GM19463 (cell line): ENCODE measurements around the gene RXRA.

Experiments used
- ATAC-seq: cut with Tn5 transposase; IDR thresholded peaks from one replicate; pipeline ENCODE4 v1.9.1; 2021; ENCODE audit warnings: mild to moderate bottlenecking, moderate library complexity; ENCODE audit not compliant: unreplicated experiment

RXRA gene

GRCh38 chr9:134351606-134352176 is 25.4 kb downstream of the RXRA start:
- ATAC-seq, result no peak

GRCh38 chr9:134352247-134352933 is 26.1 kb downstream of the RXRA start:
- ATAC-seq, result no peak

- ATAC-seq, result no peak
Observed at GRCh38 chr9:134353539-134353938, 27.3 kb downstream of the RXRA start.

GRCh38 chr9:134355158-134355557 is 28.9 kb downstream of the RXRA start:
- no peak for ATAC-seq

GRCh38 chr9:134355561-134356279 is 29.5 kb downstream of the RXRA start:
- ATAC-seq, result no peak

GRCh38 chr9:134356496-134357470 is 30.5 kb downstream of the RXRA start:
- ATAC-seq, result no peak

GRCh38 chr9:134357631-134358025 is 31.4 kb downstream of the RXRA start:
- no peak for ATAC-seq

GRCh38 chr9:134358026-134358661 is 31.9 kb downstream of the RXRA start:
- ATAC-seq, result no peak

GRCh38 chr9:134358662-134359319 is 32.5 kb downstream of the RXRA start:
- ATAC-seq, result no peak

GRCh38 chr9:134359493-134360179 is 33.4 kb downstream of the RXRA start:
- no peak for ATAC-seq

GRCh38 chr9:134360180-134360759 is 34.0 kb downstream of the RXRA start:
- no peak for ATAC-seq

GRCh38 chr9:134360897-134361296 is 34.6 kb downstream of the RXRA start:
- no peak for ATAC-seq

GRCh38 chr9:134361426-134361825 is 35.2 kb downstream of the RXRA start:
- ATAC-seq, result no peak

- no peak for ATAC-seq
Observed at GRCh38 chr9:134361843-134362414, 35.7 kb downstream of the RXRA start.

GRCh38 chr9:134363450-134363849 is 37.2 kb downstream of the RXRA start:
- ATAC-seq, result no peak

- ATAC-seq, result no peak
Observed at GRCh38 chr9:134364391-134365114, 38.3 kb downstream of the RXRA start.

GRCh38 chr9:134365115-134365596 is 38.9 kb downstream of the RXRA start:
- no peak for ATAC-seq

- ATAC-seq, result no peak
Observed at GRCh38 chr9:134365791-134366222, 39.6 kb downstream of the RXRA start.
